ENCODE measurements around the gene SWI5.

The SWI5 gene

DNA sequence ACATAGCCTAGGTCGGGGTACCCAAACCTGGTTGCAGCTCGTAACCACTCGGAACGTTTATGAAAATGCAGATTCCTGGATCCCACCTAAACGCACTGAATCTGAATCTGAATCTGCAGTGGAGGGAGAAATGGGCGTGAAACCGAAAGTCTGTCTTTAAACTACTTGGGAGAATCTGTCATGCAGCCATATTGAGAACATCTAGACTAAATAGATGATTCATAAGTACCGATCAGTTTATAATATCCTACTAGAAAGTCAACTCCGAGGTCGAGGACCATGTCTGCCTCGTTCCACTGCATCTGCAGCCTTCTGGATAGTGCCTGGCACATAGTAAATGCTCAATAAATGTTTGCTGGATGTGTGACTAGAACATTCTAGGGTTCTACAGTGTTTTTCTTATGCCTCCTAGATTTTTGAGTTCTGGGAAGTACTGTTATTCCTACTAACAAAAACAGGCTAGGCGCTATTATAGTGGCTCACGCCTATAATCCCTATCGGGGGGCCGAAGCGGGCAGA lies 47.2 kb downstream of the SWI5 start:
- peak overlapping the region; percentile 93 for H3K4me3 ChIP-seq (ENCODE audit: low read length)
- no peak for DNase-seq (ENCODE audit: low read depth)
- TF ChIP-seq, protein P1, sequence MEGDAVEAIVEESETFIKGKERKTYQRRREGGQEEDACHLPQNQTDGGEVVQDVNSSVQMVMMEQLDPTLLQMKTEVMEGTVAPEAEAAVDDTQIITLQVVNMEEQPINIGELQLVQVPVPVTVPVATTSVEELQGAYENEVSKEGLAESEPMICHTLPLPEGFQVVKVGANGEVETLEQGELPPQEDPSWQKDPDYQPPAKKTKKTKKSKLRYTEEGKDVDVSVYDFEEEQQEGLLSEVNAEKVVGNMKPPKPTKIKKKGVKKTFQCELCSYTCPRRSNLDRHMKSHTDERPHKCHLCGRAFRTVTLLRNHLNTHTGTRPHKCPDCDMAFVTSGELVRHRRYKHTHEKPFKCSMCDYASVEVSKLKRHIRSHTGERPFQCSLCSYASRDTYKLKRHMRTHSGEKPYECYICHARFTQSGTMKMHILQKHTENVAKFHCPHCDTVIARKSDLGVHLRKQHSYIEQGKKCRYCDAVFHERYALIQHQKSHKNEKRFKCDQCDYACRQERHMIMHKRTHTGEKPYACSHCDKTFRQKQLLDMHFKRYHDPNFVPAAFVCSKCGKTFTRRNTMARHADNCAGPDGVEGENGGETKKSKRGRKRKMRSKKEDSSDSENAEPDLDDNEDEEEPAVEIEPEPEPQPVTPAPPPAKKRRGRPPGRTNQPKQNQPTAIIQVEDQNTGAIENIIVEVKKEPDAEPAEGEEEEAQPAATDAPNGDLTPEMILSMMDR (conservative IDR thresholded peaks at IDR 0.05; ENCODE audit: low read depth, low read length): no peak

DNA sequence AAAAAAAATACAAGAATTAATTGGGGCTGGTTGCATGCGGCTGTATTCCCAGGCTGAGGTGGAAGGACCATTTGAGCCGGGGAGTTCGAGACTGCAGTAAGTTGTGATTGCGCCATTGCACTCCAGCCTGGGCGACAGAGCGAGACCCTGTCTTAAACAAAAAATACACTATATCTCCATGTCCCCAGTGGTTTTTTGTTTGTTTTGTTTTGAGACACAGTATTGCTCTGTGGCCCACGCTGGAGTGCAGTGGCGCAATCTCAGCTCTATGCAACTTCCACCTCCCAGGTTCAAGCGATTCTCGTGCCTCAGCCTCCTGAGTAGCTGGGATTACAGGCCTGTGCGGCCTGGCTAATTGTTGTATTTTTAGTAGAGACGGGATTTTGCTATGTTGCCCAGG lies 47.7 kb downstream of the SWI5 start:
- peak overlapping the region; percentile 93 for H3K4me3 ChIP-seq (ENCODE audit: low read length)
- TF ChIP-seq, protein P1 (conservative IDR thresholded peaks at IDR 0.05; ENCODE audit: low read depth, low read length): no peak
- DNase-seq (ENCODE audit: low read depth): no peak

DNA sequence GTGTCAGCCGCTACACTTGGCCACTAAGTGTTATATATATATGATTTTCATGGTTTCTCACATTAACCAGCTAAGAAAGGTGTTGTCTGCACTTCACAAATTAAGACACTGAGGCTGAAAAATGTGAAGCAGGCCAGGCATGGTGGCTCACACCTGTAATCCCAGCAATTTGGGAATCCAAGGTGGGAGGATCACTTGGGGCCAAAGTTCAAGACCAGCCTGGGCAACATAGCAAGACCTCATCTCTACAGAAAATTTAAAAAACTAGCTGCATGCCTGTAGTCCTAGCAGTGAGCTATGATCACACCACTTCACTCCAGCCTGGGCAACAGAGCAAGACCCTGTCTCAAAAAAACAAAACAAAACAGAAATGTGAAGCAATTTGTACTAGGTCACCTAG lies 48.3 kb downstream of the SWI5 start:
- no peak for DNase-seq (ENCODE audit: low read depth)
- TF ChIP-seq, protein P1 (conservative IDR thresholded peaks at IDR 0.05; ENCODE audit: low read depth, low read length): no peak
- no peak overlapping the region for H3K4me3 ChIP-seq (ENCODE audit: low read length)

DNA sequence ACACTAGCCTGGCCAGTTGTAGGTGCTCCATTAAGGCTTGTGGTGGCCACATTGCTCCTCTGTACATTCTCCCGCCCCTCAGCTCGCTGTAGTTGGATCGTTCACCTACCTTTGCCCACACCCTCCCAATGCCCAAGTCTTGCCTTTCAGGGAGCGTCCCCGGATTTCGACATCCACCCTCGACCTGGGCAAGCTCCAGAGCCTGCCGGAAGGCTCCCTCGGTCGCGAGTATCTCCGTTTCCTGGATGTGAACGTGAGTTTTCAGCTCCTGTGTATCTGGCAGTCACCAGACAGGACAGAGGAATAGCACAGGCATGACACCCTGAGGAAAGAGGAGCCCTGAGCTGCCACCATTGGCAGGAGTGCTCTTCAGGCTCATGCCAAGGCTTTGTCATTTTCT lies 49.6 kb downstream of the SWI5 start:
- TF ChIP-seq, protein P1 (conservative IDR thresholded peaks at IDR 0.05; ENCODE audit: low read depth, low read length): no peak
- no peak for DNase-seq (ENCODE audit: low read depth)
- H3K4me3 ChIP-seq (ENCODE audit: low read length): no peak overlapping the region

- TF ChIP-seq, protein P1 (conservative IDR thresholded peaks at IDR 0.05; ENCODE audit: low read depth, low read length): no peak
- no peak for DNase-seq (ENCODE audit: low read depth)
- no peak overlapping the region for H3K4me3 ChIP-seq (ENCODE audit: low read length)
Observed at GRCh38 chr9:128333451-128333869, 57.4 kb downstream of the SWI5 start.

DNA sequence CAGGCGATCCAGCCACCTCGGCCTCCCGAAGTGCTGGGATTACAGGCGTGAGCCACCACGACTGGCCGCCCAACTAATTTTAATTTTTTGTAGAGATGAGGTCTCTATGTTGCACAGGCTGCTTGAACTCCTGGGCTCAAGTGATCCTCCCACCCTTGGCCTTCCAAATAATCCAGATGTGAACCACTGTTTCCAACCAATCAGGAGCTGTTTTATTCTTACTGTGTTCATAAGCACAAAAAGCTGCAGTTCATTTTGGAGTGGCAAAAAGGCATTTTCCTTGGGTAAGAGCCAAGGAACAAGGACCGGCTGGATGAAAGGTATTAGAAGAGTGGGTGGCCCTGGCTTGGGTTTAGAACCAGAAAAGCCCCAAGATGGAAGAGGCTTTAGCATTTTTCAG lies 59.1 kb downstream of the SWI5 start:
- no peak overlapping the region for H3K4me3 ChIP-seq (ENCODE audit: low read length)
- TF ChIP-seq, protein P1 (conservative IDR thresholded peaks at IDR 0.05; ENCODE audit: low read depth, low read length): no peak
- DNase-seq (ENCODE audit: low read depth): no peak

- TF ChIP-seq, protein P1 (conservative IDR thresholded peaks at IDR 0.05; ENCODE audit: low read depth, low read length): no peak
- H3K4me3 ChIP-seq (ENCODE audit: low read length): no peak overlapping the region
- no peak for DNase-seq (ENCODE audit: low read depth)
Observed at GRCh38 chr9:128335914-128336313, 59.8 kb downstream of the SWI5 start.
